Embryonic facial prominence (tissue), 1 donor: ENCODE data around the gene NECAP2.
"Not testable (repeated sequence)": the region's sequence is repeated elsewhere in the genome, so short reads cannot be mapped to it uniquely, and the experiment has no call there.

Experiments used
- DNase-seq: peaks from one replicate; pipeline ENCODE4 v3.0.0-alpha.2; 2016; ENCODE audit errors: extremely low spot score

NECAP2 gene

GRCh38 chr1:16497474-16497904 is 57.0 kb downstream of the NECAP2 start:
- not testable (repeated sequence) for DNase-seq

DNA sequence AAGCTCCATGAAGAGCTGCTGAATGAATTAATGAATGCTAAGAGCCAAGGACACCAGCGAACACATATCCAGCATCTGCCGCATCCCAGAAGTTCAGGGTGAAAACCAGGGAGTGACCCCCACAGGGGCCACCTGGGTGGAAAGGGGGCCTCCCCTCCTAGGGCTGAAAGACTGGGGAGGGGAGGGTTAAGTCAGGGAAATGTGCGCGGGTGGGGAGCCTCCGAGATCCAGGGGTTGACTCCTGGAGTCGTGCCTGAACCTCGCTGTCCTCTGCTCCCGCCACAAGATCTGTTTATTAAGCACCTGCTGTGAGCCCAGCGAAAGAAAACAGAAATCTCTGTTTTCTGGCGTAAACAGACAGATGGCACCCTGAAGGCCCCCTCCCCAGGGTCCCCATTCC is 57.5 kb downstream of the NECAP2 start:
- DNase-seq, result not testable (repeated sequence)

DNA sequence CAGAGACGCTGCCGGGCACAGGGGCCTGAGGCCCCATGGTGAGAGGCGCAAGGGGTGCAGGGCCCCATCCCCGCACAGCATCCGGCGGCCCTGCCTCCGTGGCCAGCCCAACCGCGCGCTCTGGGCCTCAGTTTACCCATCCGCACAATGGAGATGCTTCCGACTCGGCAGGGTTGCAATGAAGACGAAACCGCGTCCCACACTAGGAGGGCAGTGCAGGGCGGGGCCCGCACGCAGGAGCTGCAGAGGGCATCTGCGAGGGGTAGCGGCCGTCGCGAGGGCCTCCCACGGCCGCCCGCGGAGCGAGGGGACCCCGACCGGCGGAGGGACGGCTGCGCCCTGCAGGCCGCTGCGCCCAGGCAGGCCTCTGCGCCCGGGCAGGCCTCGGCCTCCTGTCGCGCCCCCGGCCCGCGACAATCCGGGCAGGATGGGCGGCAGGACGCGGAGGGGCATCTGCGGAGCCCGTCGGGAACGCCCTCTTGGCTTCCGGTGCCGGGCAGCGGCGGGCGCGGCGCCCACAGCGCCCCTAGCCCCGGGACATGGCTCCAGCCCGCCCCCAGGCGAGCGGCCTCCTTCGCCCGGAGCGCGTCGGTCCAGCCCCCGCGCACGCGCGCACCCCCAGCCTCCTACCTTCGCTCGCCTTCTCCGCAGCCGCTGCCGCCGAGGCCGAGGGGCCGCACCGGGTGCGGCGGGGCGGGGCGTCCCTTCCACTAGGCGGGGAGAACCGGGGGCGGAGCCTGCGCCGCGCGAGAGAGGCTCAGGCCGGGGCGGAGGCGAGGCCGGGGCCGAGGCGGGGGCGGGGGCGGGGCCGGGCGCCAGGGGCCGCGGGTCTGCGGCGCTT is 58.3 kb downstream of the NECAP2 start:
- DNase-seq, result peak; percentile 75

DNA sequence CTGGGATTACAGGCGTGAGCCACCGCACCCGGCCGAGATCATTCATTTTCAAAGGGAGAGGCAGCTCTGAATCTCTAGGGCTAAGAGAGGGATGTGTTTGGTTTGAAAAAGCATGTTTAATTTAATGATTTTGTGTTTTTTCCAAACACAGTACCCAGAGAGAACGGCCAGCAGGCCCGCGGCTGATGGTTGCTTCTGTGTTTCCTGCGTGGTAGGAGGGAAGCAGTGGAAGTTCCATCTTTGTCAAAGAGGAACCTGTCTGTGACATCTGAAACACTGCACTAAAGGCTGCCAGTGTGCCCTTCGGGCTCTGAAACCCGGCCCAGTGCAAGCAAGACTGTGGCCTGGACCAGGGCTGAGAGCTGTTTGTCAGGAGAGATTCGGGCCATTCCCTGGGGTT is 59.9 kb downstream of the NECAP2 start:
- not testable (repeated sequence) for DNase-seq

- not testable (repeated sequence) for DNase-seq
Observed at GRCh38 chr1:16500975-16501374, 60.5 kb downstream of the NECAP2 start.

- DNase-seq, result not testable (repeated sequence)
Observed at GRCh38 chr1:16501446-16501845, 60.9 kb downstream of the NECAP2 start.

DNA sequence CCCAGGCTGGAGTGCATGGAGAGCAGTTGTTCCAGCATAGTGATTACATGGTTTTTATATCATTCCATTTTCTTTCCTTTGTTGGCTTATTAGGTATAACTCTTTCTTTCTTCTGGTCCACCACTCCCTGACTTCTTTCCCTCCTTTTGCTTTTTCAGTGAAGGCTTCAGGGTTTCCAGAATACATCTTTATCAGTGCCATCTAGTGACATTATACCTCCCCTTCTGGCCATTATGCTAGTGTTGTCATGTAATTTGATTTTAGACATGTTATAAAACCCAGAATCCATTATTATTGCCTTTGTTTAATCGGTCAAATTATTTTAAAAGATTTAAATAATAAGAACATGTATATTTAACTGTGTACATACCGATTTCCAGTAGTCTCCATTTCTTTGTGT is 63.0 kb downstream of the NECAP2 start:
- DNase-seq, result no peak

DNA sequence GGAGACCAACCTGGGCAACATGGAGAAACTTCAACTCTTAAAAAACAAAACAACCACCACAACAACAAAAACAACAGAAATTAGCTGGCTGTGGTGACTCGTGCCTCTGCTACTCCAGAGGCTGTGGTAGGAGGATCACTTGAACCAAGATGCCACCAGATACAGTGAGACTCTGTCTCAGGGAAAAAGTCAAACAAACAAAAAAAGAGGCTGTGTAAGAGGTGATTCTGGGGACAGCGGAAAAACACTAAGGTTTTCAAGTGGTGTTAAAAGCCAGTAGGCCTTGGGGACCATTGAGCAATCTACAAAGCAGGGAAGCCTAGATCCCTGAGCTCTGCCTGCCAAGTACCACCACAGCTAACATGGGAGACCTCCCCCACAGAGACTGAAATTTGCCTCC is 65.3 kb downstream of the NECAP2 start:
- DNase-seq, result not testable (repeated sequence)

GRCh38 chr1:16506364-16507136 is 66.0 kb downstream of the NECAP2 start:
- DNase-seq, result not testable (repeated sequence)

DNA sequence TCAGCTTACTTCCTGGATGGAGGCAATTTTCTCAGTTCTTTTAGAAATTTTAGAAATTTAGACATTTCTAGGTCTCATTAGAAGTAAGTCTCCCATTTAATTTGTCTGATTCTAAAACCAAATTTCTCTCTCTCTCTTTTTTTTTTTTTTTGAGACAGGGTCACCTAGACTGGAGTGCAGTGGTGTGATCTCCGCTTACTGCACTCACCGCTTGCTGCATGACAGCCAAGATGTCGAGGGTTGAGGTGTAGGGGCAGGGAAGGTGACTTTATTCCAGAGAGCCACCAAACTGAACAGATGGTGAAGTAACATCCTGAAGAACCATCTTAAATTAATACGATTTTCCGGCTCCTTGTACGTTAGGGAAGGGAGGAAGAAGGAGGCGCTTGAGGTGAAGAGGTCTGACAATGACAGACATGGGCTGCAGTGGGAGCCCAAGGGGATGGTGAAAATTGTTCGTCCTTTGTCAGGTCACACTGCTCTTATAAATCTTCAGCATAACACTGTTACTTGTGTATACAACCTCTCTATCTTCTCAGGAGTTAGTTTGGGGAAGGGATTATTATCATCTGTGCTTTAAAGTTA is 68.4 kb downstream of the NECAP2 start:
- not testable (repeated sequence) for DNase-seq
